Epithelial cell of proximal tubule (primary cell): ENCODE data around the gene CFAP91. TPM values are rescaled to one million over a fixed set of nuclear protein-coding genes. Genes with fewer than 3 reads are reported as not detected.

Experiments used
- DNase-seq: peaks from one replicate; pipeline ENCODE4 v3.0.0-alpha.2; 2011; ENCODE audit warnings: low read depth
- H3K4me3 ChIP-seq: 2 replicates; pipeline ENCODE4 v1.5.1; 2011; ENCODE audit warnings: low read depth, mild to moderate bottlenecking, low read length
- CTCF ChIP-seq: conservative IDR thresholded peaks from 2 replicates; pipeline ENCODE4 v1.5.1; 2012; ENCODE audit warnings: low read depth, mild to moderate bottlenecking, low read length
- total RNA-seq: library from RNA; depleted of rRNA; stranded (reverse); fragments of >200 nt; gene quantifications from 2 replicates; pipeline ENCODE4 v1.2.3, GENCODE V29; 2015

Gene CFAP91
- total RNA-seq, 1 donor from 2014 or later, result 2.2 TPM

GRCh38 chr3:119723022-119723421, 20.2 kb downstream of the CFAP91 start:
- no peak for DNase-seq
- TF ChIP-seq CTCF, result no peak
- no peak overlapping the region for H3K4me3 ChIP-seq

GRCh38 chr3:119726909-119727308, 24.1 kb downstream of the CFAP91 start:
- no peak overlapping the region for H3K4me3 ChIP-seq
- no peak for DNase-seq
- no peak for TF ChIP-seq CTCF

- TF ChIP-seq CTCF, result no peak
- no peak overlapping the region for H3K4me3 ChIP-seq
- DNase-seq, result no peak
Observed at GRCh38 chr3:119729996-119730395, 27.2 kb downstream of the CFAP91 start.

GRCh38 chr3:119731560-119732343, 28.9 kb downstream of the CFAP91 start:
- no peak for TF ChIP-seq CTCF
- DNase-seq, result no peak
- no peak overlapping the region for H3K4me3 ChIP-seq

- DNase-seq, result no peak
- no peak overlapping the region for H3K4me3 ChIP-seq
- TF ChIP-seq CTCF, result no peak
Observed at GRCh38 chr3:119733812-119734211, 31.0 kb downstream of the CFAP91 start.

GRCh38 chr3:119738741-119739140, 35.9 kb downstream of the CFAP91 start:
- no peak overlapping the region for H3K4me3 ChIP-seq
- no peak for DNase-seq
- TF ChIP-seq CTCF, result no peak
